Epithelial cell of esophagus (primary cell): ENCODE data around the gene SPINK9.

ENCODE experiments used
- DNase-seq: peaks from one replicate; pipeline ENCODE4 v3.0.0; 2010; ENCODE audit warnings: low read depth
- H3K4me3 ChIP-seq: 2 replicates; pipeline ENCODE4 v1.5.1; 2011; ENCODE audit warnings: mild to moderate bottlenecking, low read length, control low read depth
- CTCF ChIP-seq: IDR thresholded peaks from 2 replicates; pipeline ENCODE4 v1.5.1; 2011; ENCODE audit warnings: low read depth, mild to moderate bottlenecking, low read length, control low read depth, inconsistent platforms; ENCODE audit not compliant: insufficient read depth; ENCODE audit errors: missing control alignments

The SPINK9 gene

GRCh38 chr5:148343046-148343407 lies 7.7 kb downstream of the SPINK9 start:
- DNase-seq, result peak; percentile 93
- no peak for TF ChIP-seq CTCF

GRCh38 chr5:148343603-148344487 lies 8.5 kb downstream of the SPINK9 start:
- no peak for TF ChIP-seq CTCF
- H3K4me3 ChIP-seq, result no peak overlapping the region
- DNase-seq, result peak; percentile 3

More at GRCh38 chr5:148343046-148343407, 7.7 kb downstream of the SPINK9 start:
- no peak overlapping the region for H3K4me3 ChIP-seq

GRCh38 chr5:148347706-148348105 lies 12.3 kb downstream of the SPINK9 start:
- no peak for TF ChIP-seq CTCF
- no peak overlapping the region for H3K4me3 ChIP-seq
- DNase-seq, result peak; percentile 71

GRCh38 chr5:148352696-148353095 lies 17.3 kb downstream of the SPINK9 start:
- no peak for TF ChIP-seq CTCF
- DNase-seq, result peak; percentile 48
- H3K4me3 ChIP-seq, result no peak overlapping the region

- TF ChIP-seq CTCF, result peak; percentile 36
- no peak for DNase-seq
- no peak overlapping the region for H3K4me3 ChIP-seq
These were observed 18.3 kb downstream of the SPINK9 start for GRCh38 chr5:148353634-148354033.

- no peak overlapping the region for H3K4me3 ChIP-seq
These were observed 29.0 kb downstream of the SPINK9 start for GRCh38 chr5:148364343-148364742.

More at GRCh38 chr5:148364343-148364742, 29.0 kb downstream of the SPINK9 start:
- DNase-seq, result no peak
- no peak for TF ChIP-seq CTCF
